Measurements from ENCODE around the gene TAGLN2.

Gene TAGLN2

DNA sequence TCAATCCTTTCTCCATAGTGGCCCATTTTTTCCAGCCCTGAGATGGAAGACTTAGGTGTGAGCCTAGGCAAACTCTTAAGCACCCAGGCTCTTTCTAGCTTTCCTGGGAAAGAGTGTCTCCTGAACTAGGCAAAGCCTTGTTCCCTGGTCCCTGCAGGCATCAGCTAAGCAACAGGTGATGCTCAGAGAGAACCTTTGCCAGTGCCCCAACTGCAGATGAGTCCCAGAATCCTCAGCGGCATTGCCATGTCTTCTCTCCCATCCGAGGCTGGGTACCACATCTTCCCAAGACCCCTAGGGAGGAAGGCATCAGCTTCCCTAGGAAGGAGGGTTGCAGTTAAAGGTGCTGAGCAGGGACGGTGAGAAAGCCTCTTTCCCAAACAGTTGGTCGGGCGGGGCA, 54.6 kb downstream of the TAGLN2 start:
- DNase-seq (ENCODE audit: low spot score): no peak

DNA sequence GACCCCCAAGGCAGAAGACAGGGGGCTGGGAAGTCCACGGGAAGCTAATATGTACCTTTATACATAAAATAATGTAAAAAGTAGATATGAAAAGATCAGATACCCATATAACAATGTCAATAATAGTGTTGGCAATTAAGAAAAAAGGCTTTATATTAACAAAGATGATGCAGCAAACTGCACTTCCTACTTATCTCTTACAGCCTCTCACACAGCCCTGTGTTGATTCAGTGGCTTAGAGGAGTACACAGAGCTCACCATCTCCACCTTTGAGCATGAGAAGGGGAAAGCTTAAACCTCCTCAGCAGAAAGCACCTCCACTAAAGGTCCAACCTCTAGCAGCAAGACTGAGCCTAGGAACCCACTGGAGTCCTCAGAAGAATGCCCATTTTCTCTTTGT, 55.7 kb downstream of the TAGLN2 start:
- no peak for DNase-seq (ENCODE audit: low spot score)

DNA sequence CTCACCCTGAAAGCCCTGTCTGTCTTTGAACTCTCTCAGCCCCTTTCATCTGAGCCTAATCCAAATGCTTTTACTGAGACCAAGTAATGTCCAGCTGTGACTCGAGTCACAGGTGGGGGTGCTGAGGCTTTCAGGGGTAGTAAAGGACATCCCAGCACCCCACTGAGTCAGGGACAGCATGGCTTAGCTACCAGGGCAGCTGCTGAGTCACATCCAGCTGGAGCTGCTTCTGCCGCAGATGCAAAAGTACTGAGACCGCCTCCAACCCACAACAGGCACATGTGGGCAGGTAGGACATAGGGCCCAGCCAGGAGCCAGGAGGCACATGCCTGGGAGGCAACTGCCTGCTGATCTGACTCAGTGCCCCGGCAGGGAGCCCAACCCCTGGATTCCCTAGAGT, 56.1 kb downstream of the TAGLN2 start:
- DNase-seq (ENCODE audit: low spot score): no peak

DNA sequence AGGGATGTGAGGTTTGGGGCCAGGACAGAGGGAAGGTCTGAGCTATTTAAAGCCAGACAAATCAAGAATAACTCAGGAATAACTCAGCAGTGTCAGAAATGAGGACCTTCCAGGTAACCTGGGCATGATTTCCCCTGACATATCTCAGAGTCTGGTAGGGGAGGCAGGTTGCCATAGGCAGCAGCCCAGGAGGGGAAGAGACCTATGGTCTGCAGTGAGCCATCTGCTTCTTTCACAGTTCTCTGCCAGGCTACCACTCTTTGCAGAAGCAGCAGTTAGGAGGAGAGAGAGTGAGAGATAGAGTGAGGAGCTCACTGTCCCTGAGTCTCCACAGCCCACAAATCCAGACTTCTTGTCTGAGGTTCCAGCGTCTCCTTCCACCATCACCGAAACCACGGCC, 56.5 kb downstream of the TAGLN2 start:
- peak; percentile 85 for DNase-seq (ENCODE audit: low spot score)
